Muscle of leg (tissue), 11 donors: ENCODE measurements around the gene HTR3C. TPM values are rescaled to one million over a fixed set of nuclear protein-coding genes. Genes with fewer than 3 reads are reported as not detected.
"Not testable (repeated sequence)": the region's sequence is repeated elsewhere in the genome, so short reads cannot be mapped to it uniquely, and the experiment has no call there.

ENCODE experiments used
- DNase-seq: peaks from one replicate; pipeline ENCODE4 v3.0.0; 2013
- H3K27ac ChIP-seq: one replicate; pipeline ENCODE4 v1.5.1; 2013; ENCODE audit warnings: mild to moderate bottlenecking, low read length, control low read depth
- H3K27me3 ChIP-seq: one replicate; pipeline ENCODE4 v1.6.1; 2013; ENCODE audit warnings: low read length; ENCODE audit not compliant: control insufficient read depth, insufficient read depth
- H3K36me3 ChIP-seq: one replicate; pipeline ENCODE4 v1.6.1; 2013; ENCODE audit warnings: low read length; ENCODE audit not compliant: control insufficient read depth, insufficient read depth
- H3K4me1 ChIP-seq: one replicate; pipeline ENCODE4 v1.6.1; 2013; ENCODE audit warnings: low read length; ENCODE audit not compliant: control insufficient read depth, insufficient read depth
- H3K4me3 ChIP-seq: one replicate; pipeline ENCODE4 v1.5.1; 2013; ENCODE audit warnings: low read length, control low read depth
- H3K9me3 ChIP-seq: replicated peaks from 2 replicates; pipeline ENCODE4 v1.6.1; 2013; ENCODE audit warnings: low read depth, low read length; ENCODE audit not compliant: control insufficient read depth
- WGBS: methylation state at CpG from one replicate; pipeline ENCODE4 v1.1.5; 2013; ENCODE audit warnings: missing lambda C conversion rate; ENCODE audit not compliant: insufficient coverage; 5-methylcytosine and 5-hydroxymethylcytosine counted together
- polyA plus RNA-seq, 8 donors: library from polyadenylated mRNA; unstranded; fragments of 120-200 nt; gene quantifications; one replicate each; pipeline versions ENCODE4 v1.2.1 to v1.2.3, GENCODE V29; 2013; ENCODE audit warnings: inconsistent platforms in 1 of 8, low replicate concordance in 1 of 8; ENCODE audit not compliant: insufficient read length in 8 of 8, insufficient read depth in 1 of 8
- total RNA-seq: library from RNA; stranded (reverse); fragments of 120-200 nt; gene quantifications from one replicate; pipeline ENCODE4 v1.2.4, GENCODE V29; 2013

HTR3C gene
- total and polyA plus RNA-seq, 9 donors: not detected

- Histone ChIP-seq H3K4me1 (no peaks in the 10 kb centered on the region), H3K27ac (no peak overlapping the region), H3K9me3 (no peaks in the 10 kb centered on the region), H3K27me3 (no peaks in the 10 kb centered on the region), H3K36me3 (no peaks in the 10 kb centered on the region), H3K4me3 (no peak overlapping the region)
- WGBS: 90% methylated on average over 2 of the region's 3 CpGs
- no peak for DNase-seq
Observed at GRCh38 chr3:184030536-184030935, 22.3 kb upstream of the HTR3C start.

GRCh38 chr3:184031187-184031792 is 21.6 kb upstream of the HTR3C start, which contains the start of gene HTR3D:
Gene HTR3D (plus strand): TSS chr3:184031742. CDS start chr3:184031742, 0 bp downstream.
- Histone ChIP-seq H3K9me3 (no peaks in the 10 kb centered on the region), H3K27me3 (no peaks in the 10 kb centered on the region), H3K4me1 (no peaks in the 10 kb centered on the region), H3K36me3 (no peaks in the 10 kb centered on the region), H3K4me3 (no peak within 1 kb of the TSS), H3K27ac (no peak within 1 kb of the TSS)
- DNase-seq: no peak
- 49% methylated on average over 3 of the region's 4 CpGs for WGBS

GRCh38 chr3:184037816-184038215 is 15.0 kb upstream of the HTR3C start:
- Histone ChIP-seq H3K27me3 (no peaks in the 10 kb centered on the region), H3K27ac (no peak overlapping the region), H3K4me1 (no peaks in the 10 kb centered on the region), H3K36me3 (no peaks in the 10 kb centered on the region), H3K4me3 (no peak overlapping the region), H3K9me3 (no peaks in the 10 kb centered on the region)
- no peak for DNase-seq
- 64% methylated on average over 6 of the region's 7 CpGs for WGBS

GRCh38 chr3:184038307-184038706 is 14.5 kb upstream of the HTR3C start:
- H3K4me3 ChIP-seq, DNase-seq, H3K27ac ChIP-seq, H3K36me3 ChIP-seq, H3K27me3 ChIP-seq, H3K9me3 ChIP-seq, H3K4me1 ChIP-seq: not testable (repeated sequence)
- WGBS: 90% methylated on average over 2 of the region's 9 CpGs

DNA sequence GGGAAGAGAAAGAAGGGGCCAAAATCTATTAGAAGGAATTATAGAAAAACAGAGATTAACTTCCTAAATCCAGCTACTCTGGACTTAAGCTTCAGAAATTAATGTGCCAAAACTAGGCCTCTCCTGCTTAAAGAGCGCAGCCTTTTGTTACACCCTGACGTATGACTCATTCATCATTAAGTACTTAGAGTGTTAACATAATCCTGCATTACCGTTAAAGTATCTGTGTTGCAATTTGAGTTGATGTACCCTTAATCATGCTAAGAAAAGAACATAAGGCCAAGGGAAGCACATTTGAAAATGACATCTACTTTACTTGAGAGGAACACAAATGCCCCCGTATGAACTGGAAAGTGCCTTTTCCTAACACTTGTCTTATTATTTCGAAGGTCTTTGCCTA is 13.4 kb upstream of the HTR3C start:
- no peak for DNase-seq
- Histone ChIP-seq H3K9me3 (no peaks in the 10 kb centered on the region), H3K4me1 (no peaks in the 10 kb centered on the region), H3K4me3 (no peak overlapping the region), H3K36me3 (no peaks in the 10 kb centered on the region), H3K27ac (no peak overlapping the region), H3K27me3 (no peaks in the 10 kb centered on the region)
- 100% methylated on average over 2 of the region's 5 CpGs for WGBS

GRCh38 chr3:184040010-184040409 is 12.8 kb upstream of the HTR3C start:
- Histone ChIP-seq H3K4me3 (no peak overlapping the region), H3K27ac (no peak overlapping the region), H3K4me1 (no peaks in the 10 kb centered on the region), H3K36me3 (no peaks in the 10 kb centered on the region), H3K9me3 (no peaks in the 10 kb centered on the region), H3K27me3 (no peaks in the 10 kb centered on the region)
- no peak for DNase-seq
- WGBS: 38% methylated on average over 2 of the region's 3 CpGs

DNA sequence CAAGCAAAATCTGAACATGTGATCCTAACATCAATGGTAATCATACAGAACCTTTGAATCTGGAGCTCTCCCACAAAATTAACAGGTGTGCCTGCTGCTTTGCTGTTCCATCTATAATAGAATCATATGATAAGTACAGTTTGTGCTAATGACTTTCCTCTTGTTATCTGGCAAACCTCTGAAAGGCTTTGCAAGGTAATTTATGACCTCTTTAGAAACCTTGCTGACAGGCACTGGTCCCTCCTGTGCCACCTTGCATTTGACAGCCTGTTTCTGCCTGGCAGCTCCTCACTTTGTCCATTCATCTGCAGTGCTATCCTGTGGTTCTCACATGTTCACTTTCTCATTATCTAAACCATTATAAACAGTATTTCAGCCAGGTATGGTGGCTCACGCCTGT is 10.2 kb upstream of the HTR3C start:
- no peak overlapping the region for H3K4me3 ChIP-seq
- DNase-seq: no peak
- H3K36me3 ChIP-seq: no peaks in the 10 kb centered on the region
- H3K9me3 ChIP-seq: no peaks in the 10 kb centered on the region
- no peaks in the 10 kb centered on the region for H3K4me1 ChIP-seq
- no peak overlapping the region for H3K27ac ChIP-seq
- no peaks in the 10 kb centered on the region for H3K27me3 ChIP-seq
- WGBS: 75% methylated on average over 1 of the region's 1 CpG

GRCh38 chr3:184045995-184046394 is 6.9 kb upstream of the HTR3C start:
- Histone ChIP-seq H3K9me3 (no peaks in the 10 kb centered on the region), H3K4me3 (no peak overlapping the region), H3K27me3 (no peaks in the 10 kb centered on the region), H3K4me1 (no peaks in the 10 kb centered on the region), H3K27ac (no peak overlapping the region), H3K36me3 (no peaks in the 10 kb centered on the region)
- WGBS: 100% methylated on average over 2 of the region's 5 CpGs
- DNase-seq: no peak

- Histone ChIP-seq H3K27me3 (no peaks in the 10 kb centered on the region), H3K27ac (no peak overlapping the region), H3K36me3 (no peaks in the 10 kb centered on the region), H3K4me3 (no peak overlapping the region), H3K4me1 (no peaks in the 10 kb centered on the region), H3K9me3 (no peaks in the 10 kb centered on the region)
- no peak for DNase-seq
- WGBS: 89% methylated on average over 7 of the region's 7 CpGs
Observed at GRCh38 chr3:184050217-184050847, 2.5 kb upstream of the HTR3C start.

- Histone ChIP-seq H3K9me3 (no peaks in the 10 kb centered on the region), H3K4me1 (no peaks in the 10 kb centered on the region), H3K4me3 (no peak overlapping the region), H3K36me3 (no peaks in the 10 kb centered on the region), H3K27me3 (peaks cover 4% of the 10 kb centered on the region), H3K27ac (no peak overlapping the region)
- WGBS: 23% methylated on average over 4 of the region's 9 CpGs
- DNase-seq: peak; percentile 7
Observed at GRCh38 chr3:184058029-184058428, 5.2 kb downstream of the HTR3C start.
